Mammary epithelial cell (primary cell): Measurements from ENCODE around the gene TMEM79.

Experiments
- CTCF ChIP-seq, 2 donors: IDR thresholded peaks in 1 of 2; conservative IDR thresholded peaks in 1 of 2; 2 replicates each; pipeline ENCODE4 v1.5.1; 2011 to 2012; ENCODE audit warnings: inconsistent platforms in 2 of 2, low read length in 2 of 2, mild to moderate bottlenecking in 2 of 2, control low read depth in 1 of 2, low read depth in 1 of 2; ENCODE audit not compliant: insufficient read depth in 1 of 2; ENCODE audit errors: extremely low read depth in 1 of 2
- EZH2 ChIP-seq: IDR thresholded peaks from 2 replicates; pipeline ENCODE4 v1.6.1; 2012; ENCODE audit warnings: low read length, inconsistent platforms, borderline replicate concordance

GRCh38 chr1:156246241-156246780 is 37.8 kb upstream of the TMEM79 start:
- TF ChIP-seq CTCF (conservative IDR thresholded peaks at IDR 0.05 in 1 of 2, IDR thresholded peaks at IDR 0.05 in 1 of 2; ENCODE audit: extremely low read depth in 1 of 2, insufficient read depth in 1 of 2, low read depth in 1 of 2, low read length in 2 of 2) (no peak), EZH2 (no peak)
